ENCODE measurements around the gene C2CD2.

GRCh38 chr21:41845310-41846032, 108.3 kb downstream of the C2CD2 start:
- TF ChIP-seq CTCF (IDR thresholded peaks at IDR 0.05): no peak
- TF ChIP-seq POLR2A (IDR thresholded peaks at IDR 0.05): no peak
- TF ChIP-seq POLR2AphosphoS5 (IDR thresholded peaks at IDR 0.05): no peak

Measured in prostate gland (tissue), 2 donors.